ENCODE results near the gene ATP8B3. TPM values are rescaled to one million over a fixed set of nuclear protein-coding genes. Genes with fewer than 3 reads are reported as not detected.

Gene ATP8B3
- total and polyA plus RNA-seq, 2 of the 13 experiments (the other 11 are each of a cell fraction or from before 2014, with no cell fraction given) = 2.6 to 5.9 TPM

GRCh38 chr19:1847684-1848398 is 35.8 kb upstream of the ATP8B3 start (continued):
- TF ChIP-seq RBFOX2 (IDR thresholded peaks at IDR 0.05; ENCODE audit: low read depth, low read length) (peak; percentile 80; the same call in 1 of the 2 replicates), NFYC (CRISPR knock-in tag; IDR thresholded peaks at IDR 0.05) (no peak), ZNF180 (CRISPR knock-in tag; IDR thresholded peaks at IDR 0.05; ENCODE audit: borderline replicate concordance, low read depth) (no peak), SOX6 (IDR thresholded peaks at IDR 0.05) (no peak), SOX6 (CRISPR knock-in tag; IDR thresholded peaks at IDR 0.05) (no peak), SP140L (CRISPR knock-in tag; IDR thresholded peaks at IDR 0.05; ENCODE audit: borderline replicate concordance) (no peak), ZNF737 (CRISPR knock-in tag; IDR thresholded peaks at IDR 0.05; ENCODE audit: borderline replicate concordance) (no peak), PHF5A (CRISPR knock-in tag; IDR thresholded peaks at IDR 0.05; ENCODE audit: low read depth, unreplicated experiment) (no peak), KMT2A (CRISPR knock-in tag; IDR thresholded peaks at IDR 0.05) (no peak), ZNF530 (CRISPR knock-in tag; IDR thresholded peaks at IDR 0.05; ENCODE audit: low read depth) (no peak)
- TF ChIP-seq, protein P1, sequence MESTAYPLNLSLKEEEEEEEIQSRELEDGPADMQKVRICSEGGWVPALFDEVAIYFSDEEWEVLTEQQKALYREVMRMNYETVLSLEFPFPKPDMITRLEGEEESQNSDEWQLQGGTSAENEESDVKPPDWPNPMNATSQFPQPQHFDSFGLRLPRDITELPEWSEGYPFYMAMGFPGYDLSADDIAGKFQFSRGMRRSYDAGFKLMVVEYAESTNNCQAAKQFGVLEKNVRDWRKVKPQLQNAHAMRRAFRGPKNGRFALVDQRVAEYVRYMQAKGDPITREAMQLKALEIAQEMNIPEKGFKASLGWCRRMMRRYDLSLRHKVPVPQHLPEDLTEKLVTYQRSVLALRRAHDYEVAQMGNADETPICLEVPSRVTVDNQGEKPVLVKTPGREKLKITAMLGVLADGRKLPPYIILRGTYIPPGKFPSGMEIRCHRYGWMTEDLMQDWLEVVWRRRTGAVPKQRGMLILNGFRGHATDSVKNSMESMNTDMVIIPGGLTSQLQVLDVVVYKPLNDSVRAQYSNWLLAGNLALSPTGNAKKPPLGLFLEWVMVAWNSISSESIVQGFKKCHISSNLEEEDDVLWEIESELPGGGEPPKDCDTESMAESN (CRISPR knock-in tag; conservative IDR thresholded peaks at IDR 0.05) = no peak
- TF ChIP-seq, protein P2, sequence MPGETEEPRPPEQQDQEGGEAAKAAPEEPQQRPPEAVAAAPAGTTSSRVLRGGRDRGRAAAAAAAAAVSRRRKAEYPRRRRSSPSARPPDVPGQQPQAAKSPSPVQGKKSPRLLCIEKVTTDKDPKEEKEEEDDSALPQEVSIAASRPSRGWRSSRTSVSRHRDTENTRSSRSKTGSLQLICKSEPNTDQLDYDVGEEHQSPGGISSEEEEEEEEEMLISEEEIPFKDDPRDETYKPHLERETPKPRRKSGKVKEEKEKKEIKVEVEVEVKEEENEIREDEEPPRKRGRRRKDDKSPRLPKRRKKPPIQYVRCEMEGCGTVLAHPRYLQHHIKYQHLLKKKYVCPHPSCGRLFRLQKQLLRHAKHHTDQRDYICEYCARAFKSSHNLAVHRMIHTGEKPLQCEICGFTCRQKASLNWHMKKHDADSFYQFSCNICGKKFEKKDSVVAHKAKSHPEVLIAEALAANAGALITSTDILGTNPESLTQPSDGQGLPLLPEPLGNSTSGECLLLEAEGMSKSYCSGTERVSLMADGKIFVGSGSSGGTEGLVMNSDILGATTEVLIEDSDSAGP (CRISPR knock-in tag; IDR thresholded peaks at IDR 0.05; ENCODE audit: borderline replicate concordance) = no peak
- TF ChIP-seq, protein P3, sequence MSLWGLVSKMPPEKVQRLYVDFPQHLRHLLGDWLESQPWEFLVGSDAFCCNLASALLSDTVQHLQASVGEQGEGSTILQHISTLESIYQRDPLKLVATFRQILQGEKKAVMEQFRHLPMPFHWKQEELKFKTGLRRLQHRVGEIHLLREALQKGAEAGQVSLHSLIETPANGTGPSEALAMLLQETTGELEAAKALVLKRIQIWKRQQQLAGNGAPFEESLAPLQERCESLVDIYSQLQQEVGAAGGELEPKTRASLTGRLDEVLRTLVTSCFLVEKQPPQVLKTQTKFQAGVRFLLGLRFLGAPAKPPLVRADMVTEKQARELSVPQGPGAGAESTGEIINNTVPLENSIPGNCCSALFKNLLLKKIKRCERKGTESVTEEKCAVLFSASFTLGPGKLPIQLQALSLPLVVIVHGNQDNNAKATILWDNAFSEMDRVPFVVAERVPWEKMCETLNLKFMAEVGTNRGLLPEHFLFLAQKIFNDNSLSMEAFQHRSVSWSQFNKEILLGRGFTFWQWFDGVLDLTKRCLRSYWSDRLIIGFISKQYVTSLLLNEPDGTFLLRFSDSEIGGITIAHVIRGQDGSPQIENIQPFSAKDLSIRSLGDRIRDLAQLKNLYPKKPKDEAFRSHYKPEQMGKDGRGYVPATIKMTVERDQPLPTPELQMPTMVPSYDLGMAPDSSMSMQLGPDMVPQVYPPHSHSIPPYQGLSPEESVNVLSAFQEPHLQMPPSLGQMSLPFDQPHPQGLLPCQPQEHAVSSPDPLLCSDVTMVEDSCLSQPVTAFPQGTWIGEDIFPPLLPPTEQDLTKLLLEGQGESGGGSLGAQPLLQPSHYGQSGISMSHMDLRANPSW (CRISPR knock-in tag; IDR thresholded peaks at IDR 0.05; ENCODE audit: borderline replicate concordance) = no peak
- TF ChIP-seq, protein P4, sequence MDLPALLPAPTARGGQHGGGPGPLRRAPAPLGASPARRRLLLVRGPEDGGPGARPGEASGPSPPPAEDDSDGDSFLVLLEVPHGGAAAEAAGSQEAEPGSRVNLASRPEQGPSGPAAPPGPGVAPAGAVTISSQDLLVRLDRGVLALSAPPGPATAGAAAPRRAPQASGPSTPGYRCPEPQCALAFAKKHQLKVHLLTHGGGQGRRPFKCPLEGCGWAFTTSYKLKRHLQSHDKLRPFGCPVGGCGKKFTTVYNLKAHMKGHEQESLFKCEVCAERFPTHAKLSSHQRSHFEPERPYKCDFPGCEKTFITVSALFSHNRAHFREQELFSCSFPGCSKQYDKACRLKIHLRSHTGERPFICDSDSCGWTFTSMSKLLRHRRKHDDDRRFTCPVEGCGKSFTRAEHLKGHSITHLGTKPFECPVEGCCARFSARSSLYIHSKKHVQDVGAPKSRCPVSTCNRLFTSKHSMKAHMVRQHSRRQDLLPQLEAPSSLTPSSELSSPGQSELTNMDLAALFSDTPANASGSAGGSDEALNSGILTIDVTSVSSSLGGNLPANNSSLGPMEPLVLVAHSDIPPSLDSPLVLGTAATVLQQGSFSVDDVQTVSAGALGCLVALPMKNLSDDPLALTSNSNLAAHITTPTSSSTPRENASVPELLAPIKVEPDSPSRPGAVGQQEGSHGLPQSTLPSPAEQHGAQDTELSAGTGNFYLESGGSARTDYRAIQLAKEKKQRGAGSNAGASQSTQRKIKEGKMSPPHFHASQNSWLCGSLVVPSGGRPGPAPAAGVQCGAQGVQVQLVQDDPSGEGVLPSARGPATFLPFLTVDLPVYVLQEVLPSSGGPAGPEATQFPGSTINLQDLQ (CRISPR knock-in tag; IDR thresholded peaks at IDR 0.05) = no peak
- TF ChIP-seq, protein P5, sequence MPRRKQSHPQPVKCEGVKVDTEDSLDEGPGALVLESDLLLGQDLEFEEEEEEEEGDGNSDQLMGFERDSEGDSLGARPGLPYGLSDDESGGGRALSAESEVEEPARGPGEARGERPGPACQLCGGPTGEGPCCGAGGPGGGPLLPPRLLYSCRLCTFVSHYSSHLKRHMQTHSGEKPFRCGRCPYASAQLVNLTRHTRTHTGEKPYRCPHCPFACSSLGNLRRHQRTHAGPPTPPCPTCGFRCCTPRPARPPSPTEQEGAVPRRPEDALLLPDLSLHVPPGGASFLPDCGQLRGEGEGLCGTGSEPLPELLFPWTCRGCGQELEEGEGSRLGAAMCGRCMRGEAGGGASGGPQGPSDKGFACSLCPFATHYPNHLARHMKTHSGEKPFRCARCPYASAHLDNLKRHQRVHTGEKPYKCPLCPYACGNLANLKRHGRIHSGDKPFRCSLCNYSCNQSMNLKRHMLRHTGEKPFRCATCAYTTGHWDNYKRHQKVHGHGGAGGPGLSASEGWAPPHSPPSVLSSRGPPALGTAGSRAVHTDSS (CRISPR knock-in tag; conservative IDR thresholded peaks at IDR 0.05) = no peak
